Fibroblast of upper back skin (primary cell): ENCODE results near the gene RBFOX2.
A peak's percentile ranks its signal among the peaks of the same experiment; 100 is the strongest.

Source experiments
- DNase-seq: peaks from one replicate; pipeline ENCODE4 v3.0.0-alpha.2; 2013

RBFOX2 gene

DNA sequence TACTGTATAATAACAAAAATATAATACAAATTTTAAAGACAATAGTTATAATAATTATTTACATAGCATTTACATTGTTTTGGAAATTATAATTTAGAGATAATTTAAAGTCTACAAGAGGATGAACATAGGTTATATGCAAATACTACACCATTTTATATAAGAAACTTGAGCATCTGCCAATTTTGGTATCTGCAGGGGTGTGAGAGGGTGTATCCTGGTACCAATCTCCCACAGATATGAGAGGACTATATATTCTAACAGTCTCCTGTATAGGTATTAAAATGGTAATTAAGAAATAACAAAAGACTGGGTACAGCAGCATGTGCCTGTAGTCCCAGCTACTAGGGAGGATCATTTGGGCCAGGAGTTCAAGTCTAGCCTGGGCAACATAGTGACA lies 176.5 kb downstream of the RBFOX2 start:
- no peak for DNase-seq

DNA sequence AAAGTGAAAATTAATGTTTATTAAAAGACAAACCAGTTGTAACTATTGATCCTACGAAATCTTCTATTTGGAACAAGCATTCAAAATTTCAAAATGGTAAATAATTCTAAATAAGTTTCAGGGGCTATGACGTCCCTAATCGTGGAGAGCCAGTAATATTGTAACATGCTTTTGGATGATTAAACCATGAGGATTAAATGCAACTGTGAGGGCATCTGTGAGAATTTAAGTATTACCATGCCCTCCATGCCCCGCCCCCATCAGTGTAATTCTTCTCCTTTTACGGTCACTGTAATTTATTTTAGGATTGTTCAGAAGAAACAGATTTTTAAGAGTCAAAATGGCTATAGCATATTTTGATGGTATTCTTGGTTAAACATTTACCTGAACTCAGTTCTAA lies 177.8 kb downstream of the RBFOX2 start:
- DNase-seq: no peak

DNA sequence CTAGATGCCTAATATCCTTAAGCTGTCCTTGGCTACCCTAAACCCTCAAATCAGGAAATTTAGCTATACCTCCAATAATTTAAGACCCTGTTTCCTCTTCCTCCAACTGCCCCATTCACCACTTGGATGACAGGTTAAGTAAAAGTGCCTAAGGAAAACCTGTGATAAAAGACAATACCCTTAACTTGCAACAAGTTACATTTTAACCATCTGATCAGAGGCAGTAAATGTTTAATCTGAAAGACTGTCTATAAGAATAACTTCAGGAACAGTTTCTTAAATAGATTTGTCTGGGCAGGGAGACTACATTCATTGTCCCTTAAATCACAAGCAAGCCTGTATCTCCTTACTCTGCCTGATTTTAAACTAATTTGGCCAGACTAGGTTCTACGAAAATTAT lies 181.8 kb downstream of the RBFOX2 start:
- no peak for DNase-seq

DNA sequence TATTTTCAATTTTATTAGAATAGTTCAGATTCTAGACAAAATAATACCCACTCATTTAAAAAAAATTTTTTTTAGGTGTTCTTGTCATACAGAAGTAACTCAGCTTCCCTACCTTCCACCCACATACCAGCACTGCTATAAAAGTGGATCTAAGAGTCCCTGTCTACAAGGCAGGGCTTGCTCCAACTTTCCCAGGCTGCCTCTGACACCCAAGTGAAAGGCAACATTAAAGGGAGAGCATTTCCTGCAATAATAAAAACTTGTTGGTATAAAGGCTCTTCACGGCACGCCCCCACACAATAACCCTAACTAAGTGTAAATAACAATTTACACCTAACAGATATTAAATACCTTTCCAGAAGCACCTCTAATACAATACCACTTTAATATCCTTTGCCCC lies 183.7 kb downstream of the RBFOX2 start:
- no peak for DNase-seq

DNA sequence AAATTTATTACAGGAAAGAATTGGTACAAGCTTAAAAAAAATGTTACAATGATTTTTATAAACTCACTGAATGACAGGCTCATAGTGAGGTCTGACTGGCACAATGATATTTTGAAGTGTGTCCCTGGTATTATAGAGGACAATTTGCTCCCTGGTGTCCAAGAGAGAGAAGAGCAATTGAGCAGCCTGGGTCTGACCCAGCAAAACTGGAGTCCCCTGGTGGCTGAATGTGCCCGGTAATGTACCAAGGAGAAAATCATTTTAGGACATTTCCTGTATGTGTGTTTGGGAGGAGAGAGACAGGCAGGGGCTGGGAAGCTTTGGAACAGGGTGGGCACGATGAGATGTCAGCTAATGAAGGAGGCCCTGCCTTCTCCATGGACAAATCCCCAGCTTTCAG lies 185.7 kb downstream of the RBFOX2 start:
- DNase-seq: peak; percentile 32

DNA sequence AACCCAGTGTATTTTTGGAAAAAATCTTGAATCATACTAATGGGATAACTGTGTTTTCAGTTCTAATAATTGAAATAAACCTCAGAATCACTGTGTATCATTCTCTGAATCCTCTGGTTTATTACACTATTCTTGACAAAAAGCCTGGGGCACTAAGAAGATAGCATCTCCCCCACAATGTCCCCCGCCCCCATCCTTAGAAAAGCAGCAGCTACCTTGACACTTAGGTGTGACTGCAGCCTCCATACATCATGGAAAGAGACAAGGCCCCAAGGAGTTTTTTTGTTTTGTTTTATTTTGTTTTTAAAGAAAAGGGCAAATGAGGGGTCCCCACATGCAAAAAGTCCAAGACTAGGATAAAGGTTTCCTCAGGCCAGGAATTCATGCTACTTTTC lies 186.1 kb downstream of the RBFOX2 start:
- DNase-seq: no peak

DNA sequence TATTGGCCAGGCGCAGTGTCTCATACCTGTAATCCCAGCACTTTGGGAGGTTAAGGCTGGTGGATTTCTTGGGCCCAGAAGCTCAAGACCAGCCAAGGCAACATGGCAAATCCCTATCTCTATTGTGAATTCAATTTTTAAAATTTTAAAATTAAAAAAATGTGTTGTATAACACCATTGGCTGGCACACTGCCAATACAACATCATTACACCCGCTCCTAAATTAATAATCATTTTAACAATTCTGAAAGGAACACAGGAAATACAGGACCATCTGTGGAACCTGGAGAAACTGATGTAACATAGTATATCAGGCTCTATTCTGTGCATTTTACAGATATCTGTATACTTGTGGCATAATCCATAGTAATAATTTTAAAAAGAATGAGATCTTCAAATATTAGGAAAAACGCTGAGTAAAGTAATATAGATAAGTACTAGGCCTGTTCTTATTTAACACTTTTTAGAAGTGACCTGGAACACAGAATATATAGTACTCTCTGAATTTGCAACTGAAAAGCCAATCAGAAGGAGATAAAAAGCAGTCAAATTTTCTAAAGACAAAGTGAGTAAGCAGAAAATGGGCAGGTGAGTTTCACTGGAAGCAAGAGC lies 186.6 kb downstream of the RBFOX2 start:
- DNase-seq: no peak

DNA sequence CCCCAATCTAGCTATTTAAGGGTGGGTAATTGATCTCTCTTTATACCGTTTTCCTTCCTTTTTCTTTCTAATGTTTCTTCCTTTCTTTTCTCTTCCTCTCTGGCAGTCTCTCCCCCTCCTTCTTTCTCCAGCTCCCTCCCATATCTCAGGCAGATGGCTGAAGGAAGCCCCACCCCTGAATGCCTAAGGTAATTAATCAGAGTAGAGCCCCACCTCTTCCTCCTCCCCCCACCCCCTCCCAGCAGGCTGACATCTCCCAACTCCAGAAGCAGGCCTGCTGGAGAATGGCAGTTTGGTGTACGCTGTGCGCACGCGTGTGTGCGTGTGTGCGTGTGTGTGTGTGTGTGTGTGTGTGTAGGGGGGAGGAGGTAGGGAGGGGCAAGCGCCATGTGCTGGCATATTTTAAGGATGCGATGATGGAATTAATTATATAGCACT lies 188.3 kb downstream of the RBFOX2 start:
- DNase-seq: peak; percentile 99

DNA sequence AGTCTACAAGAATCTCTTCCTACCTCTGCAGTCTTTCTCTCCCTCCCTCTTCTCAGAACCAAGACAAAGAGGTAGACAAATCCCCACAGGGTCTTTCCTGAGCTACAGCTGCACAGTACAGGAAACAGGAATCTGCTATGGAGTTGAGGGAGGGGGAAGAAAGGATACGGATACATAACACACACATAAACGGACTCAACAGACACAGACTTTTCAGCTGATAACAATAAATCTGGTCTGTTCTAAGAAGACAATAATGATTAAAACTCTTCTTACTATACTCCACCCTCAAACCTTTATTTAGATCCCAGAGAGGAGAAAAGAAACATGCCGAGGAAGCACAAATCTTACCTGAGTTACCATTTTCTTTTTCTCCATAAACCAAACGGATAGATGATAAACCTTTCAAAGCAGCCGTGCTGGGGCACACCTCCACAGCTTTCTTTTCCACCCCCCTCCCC lies 188.8 kb downstream of the RBFOX2 start:
- peak; percentile 32 for DNase-seq

DNA sequence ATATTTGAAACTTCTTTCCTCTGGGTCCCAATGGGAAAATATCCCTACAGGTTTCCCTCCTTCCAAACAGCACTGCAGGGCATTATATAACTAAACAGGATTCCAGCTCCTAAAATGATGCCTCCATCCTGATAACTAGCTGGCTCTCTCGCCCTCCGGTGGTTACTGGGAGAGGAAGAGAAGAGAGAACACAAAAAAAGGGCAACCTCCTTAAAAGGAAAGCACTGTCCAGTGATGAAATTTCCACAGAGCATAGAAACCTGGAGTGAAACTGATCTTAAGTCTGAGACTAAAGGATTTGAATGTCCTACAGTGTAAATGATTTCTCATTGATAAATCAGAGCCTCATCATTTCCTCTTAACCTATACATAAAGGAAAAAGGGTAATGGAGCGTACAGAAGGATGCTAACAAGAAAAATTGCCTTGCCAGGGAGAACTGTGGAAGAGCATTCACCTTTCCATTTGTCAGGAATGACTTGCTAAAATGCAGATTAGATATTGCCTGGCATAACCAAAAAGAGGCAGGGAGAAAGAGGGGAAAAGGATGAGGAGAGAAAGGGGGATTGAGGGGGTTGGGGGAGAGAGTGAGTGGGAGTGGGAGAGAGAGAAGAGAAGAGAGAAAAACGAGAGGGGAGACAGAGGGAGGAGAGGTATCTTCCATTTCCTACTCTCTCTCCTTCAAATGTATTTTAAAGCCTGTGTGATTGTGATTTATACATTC lies 189.6 kb downstream of the RBFOX2 start:
- peak; percentile 82 for DNase-seq

DNA sequence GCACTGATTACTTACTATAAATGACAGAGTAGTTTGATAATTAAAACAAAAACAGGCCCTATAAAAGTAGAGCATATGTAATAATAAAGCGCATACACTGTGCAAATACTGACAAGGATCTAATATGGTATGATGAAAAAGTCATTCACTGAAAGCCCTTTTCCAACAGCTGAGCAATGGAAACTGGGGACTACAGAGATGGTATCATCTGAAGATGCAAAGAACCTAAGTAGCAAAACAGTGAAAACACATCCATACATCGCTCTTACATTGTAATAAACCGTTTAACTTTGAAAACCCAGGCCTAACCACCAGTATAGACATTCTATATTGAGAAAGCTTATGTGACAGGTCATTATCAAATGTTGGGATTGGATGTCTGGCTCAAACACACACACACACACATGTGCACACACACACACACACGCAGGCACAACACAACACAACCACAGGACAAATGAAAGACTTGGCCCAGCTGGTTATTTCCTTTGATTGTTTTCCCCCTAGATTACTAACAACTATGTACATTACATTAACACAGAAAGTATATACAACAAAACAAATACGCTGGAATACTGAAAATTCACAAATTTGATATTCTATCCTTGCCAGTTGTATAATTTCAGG lies 191.4 kb downstream of the RBFOX2 start:
- no peak for DNase-seq

DNA sequence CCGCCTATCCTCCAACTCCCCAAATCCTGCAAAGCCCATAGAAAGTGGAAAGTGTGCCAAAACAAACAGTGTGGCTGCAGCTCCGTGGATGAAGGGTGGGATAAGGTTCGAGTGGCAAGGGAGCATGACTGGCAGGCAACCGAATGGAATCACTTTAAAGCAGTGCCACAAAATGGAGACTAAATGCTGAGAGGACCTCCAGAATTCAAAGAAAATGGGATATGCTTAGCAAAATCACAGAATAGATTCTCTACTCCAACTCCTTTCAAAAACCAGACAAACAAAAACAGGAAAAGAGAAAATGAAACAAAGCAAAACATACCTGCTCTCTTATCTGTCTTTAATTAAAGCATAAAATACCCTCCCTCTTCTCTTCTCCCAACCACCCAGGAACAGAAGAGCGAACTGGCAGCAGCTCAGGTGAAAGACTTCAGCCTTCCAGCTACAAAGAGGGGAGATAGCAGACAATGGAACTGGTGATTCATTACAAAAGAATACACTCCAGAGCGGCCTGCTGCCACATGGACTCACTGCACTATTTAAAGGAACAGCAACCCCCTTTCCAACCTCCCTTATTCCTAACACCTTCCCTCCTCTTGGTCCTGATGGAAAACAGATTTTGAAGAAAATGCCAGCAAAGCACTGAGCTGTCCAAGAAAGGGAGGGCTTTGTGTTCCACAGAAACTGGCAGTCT lies 192.5 kb downstream of the RBFOX2 start:
- peak; percentile 96 for DNase-seq

DNA sequence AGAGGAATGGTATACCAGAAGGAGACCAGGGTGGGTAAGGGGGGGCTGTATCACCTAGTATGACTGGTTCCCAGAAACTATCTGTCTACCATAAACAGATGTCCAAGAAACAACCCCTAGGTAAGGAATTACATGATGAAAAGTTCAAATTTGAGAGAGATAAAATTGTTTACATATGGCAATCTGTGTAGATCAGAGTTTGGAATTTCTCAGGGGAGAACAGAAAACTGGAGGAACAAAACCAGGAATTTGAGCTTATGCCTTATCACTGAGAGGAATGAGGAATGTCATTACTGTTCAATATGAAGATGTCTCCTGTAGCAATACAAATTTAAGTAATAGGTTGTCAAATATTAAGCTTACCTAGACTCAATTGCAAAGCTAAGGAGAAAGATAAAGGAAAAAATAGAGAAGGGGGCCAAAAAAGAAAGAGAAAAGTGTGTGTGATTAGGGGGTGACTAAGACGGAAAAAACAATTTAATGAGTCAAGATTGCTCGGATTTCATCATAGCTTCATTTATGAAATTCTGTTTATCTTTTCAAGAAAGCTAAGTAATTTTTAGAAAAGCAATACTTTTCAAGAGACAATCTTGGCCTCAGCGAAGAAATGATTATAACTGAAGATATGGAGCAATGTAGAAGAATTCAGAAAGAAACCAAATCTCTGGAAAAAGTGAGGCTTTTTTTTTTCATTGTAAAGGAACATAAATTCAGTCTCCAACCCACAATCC lies 193.2 kb downstream of the RBFOX2 start:
- DNase-seq: peak; percentile 24

DNA sequence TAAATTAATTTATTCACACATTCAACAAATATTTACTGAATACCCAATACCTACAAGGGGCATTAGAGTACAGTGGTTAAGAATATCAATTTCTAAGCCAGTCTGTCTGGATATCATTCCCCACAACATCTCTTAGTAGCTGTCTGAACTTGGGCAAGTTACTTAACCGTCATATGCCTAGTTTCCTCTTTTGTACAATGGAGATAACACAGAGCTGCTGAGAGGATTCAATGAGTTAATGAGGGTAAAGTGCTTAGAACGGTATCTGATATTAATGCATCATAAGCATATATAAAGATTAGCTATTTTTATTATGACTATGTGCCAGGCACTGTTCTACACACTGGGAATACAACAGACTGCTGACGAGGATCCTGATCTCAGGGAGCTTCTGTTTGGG lies 194.6 kb downstream of the RBFOX2 start:
- no peak for DNase-seq

DNA sequence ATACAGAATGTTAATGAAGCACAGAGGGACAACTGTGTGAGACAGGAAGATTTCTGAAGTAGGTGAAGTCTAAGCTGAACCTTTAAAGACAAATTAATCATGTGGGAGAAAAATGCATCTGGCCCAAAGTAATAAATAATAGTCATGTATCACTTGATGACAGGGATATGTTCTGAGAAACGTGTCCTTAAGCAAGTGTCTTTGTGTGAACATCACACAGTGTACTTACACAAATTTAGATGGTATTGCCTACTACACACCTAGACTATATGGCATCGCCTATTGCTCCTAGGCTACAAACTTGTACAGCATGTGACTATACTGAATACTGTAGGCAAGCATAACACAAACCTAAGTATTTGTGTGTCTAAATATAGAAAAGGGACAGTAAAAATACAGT lies 198.3 kb downstream of the RBFOX2 start:
- no peak for DNase-seq

DNA sequence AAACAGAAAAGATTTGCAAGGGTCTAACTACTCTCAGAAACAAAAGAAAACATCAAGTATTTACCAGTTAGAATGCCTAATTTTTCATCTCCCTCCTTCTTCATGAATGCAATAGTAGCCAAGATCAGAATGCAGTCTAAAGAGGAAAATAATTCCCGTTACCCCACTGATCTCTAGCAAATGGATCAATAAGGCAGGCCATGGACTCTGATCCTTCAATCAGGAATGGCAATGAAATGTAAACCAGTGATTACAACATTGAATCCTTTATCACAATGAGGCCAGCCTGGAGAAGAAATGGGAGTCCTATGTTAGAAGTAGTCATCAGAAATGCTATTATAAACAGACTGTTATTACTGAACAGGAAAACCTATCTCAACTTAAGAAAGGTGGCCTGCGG lies 204.4 kb downstream of the RBFOX2 start:
- no peak for DNase-seq

DNA sequence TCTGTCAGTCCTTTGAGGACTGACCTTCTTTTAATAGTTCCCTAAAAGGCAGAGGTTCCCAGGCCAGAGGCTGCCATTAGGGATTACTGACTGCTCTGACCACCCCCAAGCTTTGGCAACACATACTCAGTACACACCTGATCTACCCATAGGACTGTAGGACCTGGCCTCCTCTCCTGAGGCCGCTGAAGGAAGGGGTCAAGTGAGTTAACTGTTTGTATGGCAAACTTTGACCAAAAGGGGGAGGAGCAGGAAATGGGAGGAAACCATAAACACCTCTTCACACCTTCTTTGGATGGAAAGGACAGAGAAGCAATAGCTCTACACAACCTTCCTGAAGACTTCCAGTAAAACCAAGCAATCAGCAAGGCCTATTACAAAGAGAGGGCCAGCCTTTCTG lies 207.0 kb downstream of the RBFOX2 start:
- no peak for DNase-seq

DNA sequence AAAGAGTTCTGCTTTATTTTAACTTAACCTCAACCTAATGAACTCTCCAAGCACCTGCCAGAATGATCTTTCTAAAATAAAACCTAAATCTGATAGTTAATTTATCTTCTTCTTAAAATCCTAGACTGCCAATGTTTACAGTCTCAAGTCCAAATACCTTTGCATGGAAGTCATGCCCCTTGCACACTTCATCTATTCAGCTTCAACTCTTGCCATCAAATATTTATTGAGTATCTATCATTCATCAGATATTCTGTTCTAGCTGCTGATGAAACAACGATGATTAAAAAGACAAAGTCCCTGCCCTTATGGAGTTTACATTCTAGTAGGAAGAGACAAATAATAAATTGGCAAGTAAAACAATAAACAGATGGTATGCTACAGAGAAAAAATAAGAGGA lies 209.2 kb downstream of the RBFOX2 start:
- DNase-seq: no peak

DNA sequence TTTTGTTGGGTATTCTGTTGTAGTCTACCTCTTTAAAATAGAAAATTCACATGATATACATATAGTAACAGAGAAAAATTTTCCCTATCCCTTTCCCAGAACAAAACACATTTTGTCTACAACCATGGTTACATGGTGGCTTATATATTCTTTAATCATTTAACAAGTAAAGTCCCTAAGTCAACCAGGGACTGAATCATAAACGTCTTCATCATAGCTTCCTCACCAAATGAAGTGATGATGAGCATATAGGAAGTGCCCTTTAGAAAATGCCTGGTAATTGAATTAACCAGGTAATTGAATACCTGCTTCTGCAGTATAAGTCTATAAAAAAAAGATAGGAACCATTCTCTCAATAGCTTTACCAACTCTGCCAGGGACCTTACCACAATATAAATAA lies 209.7 kb downstream of the RBFOX2 start:
- no peak for DNase-seq

DNA sequence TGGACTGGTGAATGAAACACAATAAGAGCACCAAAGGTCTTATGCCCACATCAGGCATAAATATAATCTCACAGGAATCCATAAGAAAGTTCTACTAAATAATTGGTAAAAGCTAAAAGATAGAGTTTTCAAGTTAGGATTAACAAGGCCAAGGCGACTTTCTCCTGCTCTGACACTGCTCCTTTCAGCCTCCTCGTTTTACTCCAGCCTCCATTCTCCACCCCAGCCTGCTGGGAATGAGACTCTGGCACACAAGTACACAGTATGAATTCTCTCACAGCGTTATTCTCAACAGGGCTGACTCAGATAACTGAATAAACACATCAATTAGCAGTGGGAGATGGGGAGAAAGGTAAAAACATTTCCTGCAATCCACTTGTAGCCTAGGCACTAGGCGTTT lies 216.0 kb downstream of the RBFOX2 start:
- no peak for DNase-seq

DNA sequence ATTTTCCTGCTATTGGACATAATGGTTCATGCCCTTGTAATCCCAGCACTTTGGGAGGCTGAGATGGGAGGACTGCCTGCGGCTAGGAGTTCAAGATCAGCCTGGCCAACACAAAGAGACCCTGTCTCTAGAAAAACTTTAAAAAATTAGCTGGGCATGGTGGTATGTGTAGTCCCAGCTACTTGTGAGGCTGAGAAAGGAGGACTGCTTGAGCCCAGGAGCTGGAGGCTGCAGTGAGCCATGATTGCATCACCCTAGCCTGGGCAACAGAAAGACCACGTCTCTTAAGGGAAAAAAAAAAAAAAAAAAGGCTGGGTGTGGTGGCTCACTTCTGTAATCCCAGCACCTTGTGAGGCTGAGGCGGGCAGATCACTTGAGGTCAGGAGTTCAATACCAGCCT lies 217.0 kb downstream of the RBFOX2 start:
- no peak for DNase-seq

DNA sequence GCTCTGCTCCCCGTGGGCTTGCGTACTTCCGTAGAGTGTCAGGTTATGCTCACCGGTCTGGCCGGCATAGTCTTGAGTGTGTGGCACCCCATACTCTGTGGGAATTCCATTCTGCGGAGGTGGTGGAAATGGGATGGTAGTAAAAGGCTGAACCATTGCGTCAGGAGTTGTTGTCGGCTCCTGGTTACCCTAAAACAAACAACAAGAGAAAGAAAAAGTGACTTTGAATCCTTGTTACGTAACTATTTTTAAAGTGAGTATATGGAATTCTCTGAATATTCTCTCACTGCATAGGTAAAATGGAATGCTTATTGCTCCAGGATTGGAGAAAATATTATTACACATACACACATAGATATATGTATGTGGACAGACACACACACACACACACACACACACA lies 218.8 kb downstream of the RBFOX2 start:
- DNase-seq: no peak

DNA sequence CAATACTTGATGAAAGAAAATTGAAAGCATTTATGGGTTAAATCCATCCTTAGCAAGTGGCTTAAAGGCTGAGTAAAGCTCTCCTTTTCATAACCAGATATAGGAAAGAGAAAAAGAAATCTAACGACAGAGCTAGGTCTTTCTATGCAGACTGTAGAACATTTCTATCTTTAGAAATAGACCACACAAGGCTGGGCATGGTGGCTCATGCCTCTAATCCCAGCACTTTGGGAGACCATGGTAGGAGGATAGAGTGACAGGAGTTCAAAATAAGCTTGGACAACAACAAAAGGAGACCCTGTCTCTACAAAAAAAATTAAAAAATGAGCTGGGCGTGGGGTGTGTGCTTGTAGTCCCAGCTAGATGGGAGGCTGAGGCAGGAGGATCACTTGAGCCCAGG lies 220.2 kb downstream of the RBFOX2 start:
- DNase-seq: no peak
